SK-N-SH (cell line): ENCODE measurements around the gene CIB4.

Experiments used
- CHD2 ChIP-seq: fragments of 150-350 bp; IDR thresholded peaks from 2 replicates; pipeline ENCODE4 v1.6.1; 2018; ENCODE audit warnings: low read length; ENCODE audit not compliant: partially characterized antibody
- EP300 ChIP-seq, 2 experiments: IDR thresholded peaks; 2 replicates each; pipeline versions ENCODE4 v1.4.0 to v1.6.1; 2012; ENCODE audit warnings: borderline replicate concordance in 1 of 2, low read depth in 1 of 2, low read length in 1 of 2
- EZH2phosphoT487 ChIP-seq: fragments of 200-600 bp; sonication (generic); IDR thresholded peaks from 2 replicates; pipeline ENCODE4 v1.6.1; 2017; ENCODE audit warnings: low read depth, mixed run types, mild to moderate bottlenecking, antibody characterized with exemption, moderate library complexity, borderline replicate concordance
- JUND ChIP-seq: IDR thresholded peaks from 2 replicates; pipeline ENCODE4 v1.4.0; 2012
- MXI1 ChIP-seq: IDR thresholded peaks from 2 replicates; pipeline ENCODE4 v1.6.1; 2012; ENCODE audit warnings: mild to moderate bottlenecking, low read depth, low read length, improper control_type of control experiment
- NFIC ChIP-seq: IDR thresholded peaks from 2 replicates; pipeline ENCODE4 v1.4.0; 2012; ENCODE audit warnings: borderline replicate concordance
- NRF1 ChIP-seq: IDR thresholded peaks from 2 replicates; pipeline ENCODE4 v1.6.1; 2012; ENCODE audit warnings: low read depth, mild to moderate bottlenecking, low read length
- REST ChIP-seq: IDR thresholded peaks from 2 replicates; pipeline ENCODE4 v1.6.1; 2012; ENCODE audit warnings: mild to moderate bottlenecking, low read depth, low read length, moderate library complexity
- RFX5 ChIP-seq: IDR thresholded peaks from 2 replicates; pipeline ENCODE4 v1.6.1; 2012; ENCODE audit warnings: mild to moderate bottlenecking, improper control_type of control experiment, low read length
- TAF1 ChIP-seq: IDR thresholded peaks from 2 replicates; pipeline ENCODE4 v1.6.1; 2012; ENCODE audit warnings: low read depth, mild to moderate bottlenecking, low read length, moderate library complexity, borderline replicate concordance
- TF ChIP-seq, protein P1 (sequence below): fragments of 200-600 bp; sonication (generic); IDR thresholded peaks from 2 replicates; pipeline ENCODE4 v1.6.1; 2017; ENCODE audit warnings: antibody characterized with exemption, mild to moderate bottlenecking, moderate library complexity

- no peak for TF ChIP-seq NFIC
- TF ChIP-seq TAF1, result no peak
- no peak for TF ChIP-seq CHD2
- no peak for TF ChIP-seq EP300 (IDR thresholded peaks at IDR 0.05; ENCODE audit: borderline replicate concordance in 1 of 2, low read depth in 1 of 2, low read length in 1 of 2)
- TF ChIP-seq JUND, result no peak
- no peak for TF ChIP-seq RFX5
- TF ChIP-seq NRF1, result no peak
- TF ChIP-seq EZH2phosphoT487, result no peak
- TF ChIP-seq, protein P1, sequence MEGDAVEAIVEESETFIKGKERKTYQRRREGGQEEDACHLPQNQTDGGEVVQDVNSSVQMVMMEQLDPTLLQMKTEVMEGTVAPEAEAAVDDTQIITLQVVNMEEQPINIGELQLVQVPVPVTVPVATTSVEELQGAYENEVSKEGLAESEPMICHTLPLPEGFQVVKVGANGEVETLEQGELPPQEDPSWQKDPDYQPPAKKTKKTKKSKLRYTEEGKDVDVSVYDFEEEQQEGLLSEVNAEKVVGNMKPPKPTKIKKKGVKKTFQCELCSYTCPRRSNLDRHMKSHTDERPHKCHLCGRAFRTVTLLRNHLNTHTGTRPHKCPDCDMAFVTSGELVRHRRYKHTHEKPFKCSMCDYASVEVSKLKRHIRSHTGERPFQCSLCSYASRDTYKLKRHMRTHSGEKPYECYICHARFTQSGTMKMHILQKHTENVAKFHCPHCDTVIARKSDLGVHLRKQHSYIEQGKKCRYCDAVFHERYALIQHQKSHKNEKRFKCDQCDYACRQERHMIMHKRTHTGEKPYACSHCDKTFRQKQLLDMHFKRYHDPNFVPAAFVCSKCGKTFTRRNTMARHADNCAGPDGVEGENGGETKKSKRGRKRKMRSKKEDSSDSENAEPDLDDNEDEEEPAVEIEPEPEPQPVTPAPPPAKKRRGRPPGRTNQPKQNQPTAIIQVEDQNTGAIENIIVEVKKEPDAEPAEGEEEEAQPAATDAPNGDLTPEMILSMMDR, result no peak
- no peak for TF ChIP-seq MXI1
- no peak for TF ChIP-seq REST
Observed at GRCh38 chr2:26633351-26633945, 7.7 kb downstream of the CIB4 start.
